Mesothelial cell of epicardium (in vitro differentiated cells): ENCODE results near the gene ZNF286A. TPM values are rescaled to one million over a fixed set of nuclear protein-coding genes. Genes with fewer than 3 reads are reported as not detected.
"Not testable (repeated sequence)": the region's sequence is repeated elsewhere in the genome, so short reads cannot be mapped to it uniquely, and the experiment has no call there.

Experiments used
- DNase-seq, 2 experiments: peaks; one replicate each; pipeline ENCODE4 v3.0.0; 2021; ENCODE audit warnings: low spot score in 2 of 2; ENCODE audit not compliant: unreplicated experiment in 2 of 2
- H3K27ac Mint-ChIP-seq: 2 replicates; pipeline ENCODE4 v1.8.0; 2021; ENCODE audit warnings: mixed read lengths
- H3K27me3 Mint-ChIP-seq: 2 replicates; pipeline ENCODE4 v1.8.0; 2021; ENCODE audit warnings: low read depth, mixed read lengths
- H3K36me3 Mint-ChIP-seq: 2 replicates; pipeline ENCODE4 v1.8.0; 2021; ENCODE audit warnings: mixed read lengths
- H3K4me1 Mint-ChIP-seq: 2 replicates; pipeline ENCODE4 v1.8.0; 2021; ENCODE audit warnings: mixed read lengths
- H3K4me3 Mint-ChIP-seq: 2 replicates; pipeline ENCODE4 v1.8.0; 2021; ENCODE audit warnings: mild to moderate bottlenecking, moderate library complexity, mixed read lengths
- H3K9me3 Mint-ChIP-seq: 2 replicates; pipeline ENCODE4 v1.8.0; 2021; ENCODE audit warnings: mixed read lengths
- CTCF ChIP-seq: fragments of 200-600 bp; sonication (generic); IDR thresholded peaks from one replicate; pipeline ENCODE4 v1.5.0; 2021; ENCODE audit warnings: antibody characterized with exemption; ENCODE audit not compliant: unreplicated experiment
- total RNA-seq: library from RNA; stranded (reverse); gene quantifications from 3 replicates; pipeline ENCODE4 v1.2.1, GENCODE V29; 2021

ZNF286A gene
- total RNA-seq, 1 donor from 2014 or later: 89.6 TPM

GRCh38 chr17:15738066-15738465 lies 38.5 kb downstream of the ZNF286A start:
- TF ChIP-seq CTCF: no peak
- DNase-seq: no peak
- Mint-ChIP-seq H3K36me3 (no peaks in the 10 kb centered on the region), H3K9me3 (no peaks in the 10 kb centered on the region), H3K4me1 (peaks cover 1% of the 10 kb centered on the region), H3K4me3 (no peak overlapping the region), H3K27me3 (peaks cover 2% of the 10 kb centered on the region), H3K27ac (no peak overlapping the region)

- H3K9me3 Mint-ChIP-seq, H3K27ac Mint-ChIP-seq, H3K4me1 Mint-ChIP-seq, H3K36me3 Mint-ChIP-seq, DNase-seq, H3K4me3 Mint-ChIP-seq, H3K27me3 Mint-ChIP-seq: not testable (repeated sequence)
Observed at GRCh38 chr17:15739259-15739658, 39.7 kb downstream of the ZNF286A start.

GRCh38 chr17:15740041-15740440 lies 40.5 kb downstream of the ZNF286A start:
- DNase-seq, H3K36me3 Mint-ChIP-seq, H3K9me3 Mint-ChIP-seq, H3K27ac Mint-ChIP-seq, H3K4me1 Mint-ChIP-seq, H3K27me3 Mint-ChIP-seq, H3K4me3 Mint-ChIP-seq: not testable (repeated sequence)

- Mint-ChIP-seq H3K27me3 (peaks cover 2% of the 10 kb centered on the region), H3K9me3 (no peaks in the 10 kb centered on the region), H3K27ac (no peak overlapping the region), H3K4me1 (peaks cover 8% of the 10 kb centered on the region), H3K4me3 (no peak overlapping the region), H3K36me3 (no peaks in the 10 kb centered on the region)
- no peak for TF ChIP-seq CTCF
- DNase-seq: no peak
Observed at GRCh38 chr17:15740570-15741120, 41.1 kb downstream of the ZNF286A start.

- no peak for DNase-seq
- Mint-ChIP-seq H3K27me3 (peaks cover 2% of the 10 kb centered on the region), H3K4me1 (peaks cover 8% of the 10 kb centered on the region), H3K9me3 (peaks cover 4% of the 10 kb centered on the region), H3K36me3 (no peaks in the 10 kb centered on the region), H3K27ac (no peak overlapping the region), H3K4me3 (no peak overlapping the region)
- no peak for TF ChIP-seq CTCF
Observed at GRCh38 chr17:15741624-15742023, 42.1 kb downstream of the ZNF286A start.

GRCh38 chr17:15742051-15742795 lies 42.7 kb downstream of the ZNF286A start:
- H3K27ac Mint-ChIP-seq: no peak overlapping the region
- peaks cover 8% of the 10 kb centered on the region for H3K4me1 Mint-ChIP-seq
- H3K36me3 Mint-ChIP-seq: no peaks in the 10 kb centered on the region
- peaks cover 8% of the 10 kb centered on the region for H3K9me3 Mint-ChIP-seq
- peaks cover 2% of the 10 kb centered on the region for H3K27me3 Mint-ChIP-seq
- no peak overlapping the region for H3K4me3 Mint-ChIP-seq
- no peak for TF ChIP-seq CTCF
- DNase-seq: no peak

- TF ChIP-seq CTCF: no peak
- no peak overlapping the region for H3K27ac Mint-ChIP-seq
- H3K27me3 Mint-ChIP-seq: peaks cover 2% of the 10 kb centered on the region
- peaks cover 8% of the 10 kb centered on the region for H3K9me3 Mint-ChIP-seq
- no peak overlapping the region for H3K4me3 Mint-ChIP-seq
- no peak for DNase-seq
- peaks cover 8% of the 10 kb centered on the region for H3K4me1 Mint-ChIP-seq
- H3K36me3 Mint-ChIP-seq: no peaks in the 10 kb centered on the region
Observed at GRCh38 chr17:15742921-15743320, 43.4 kb downstream of the ZNF286A start.
